HL-60 (cell line): Measurements from ENCODE around the gene DIS3L2.

Experiments
- CTCF ChIP-seq: IDR thresholded peaks from one replicate; pipeline ENCODE4 v1.5.1; 2011; ENCODE audit warnings: low read length, control low read depth, inconsistent platforms; ENCODE audit not compliant: insufficient read depth
- GABPA ChIP-seq: IDR thresholded peaks from 2 replicates; pipeline ENCODE4 v1.6.1; 2012; ENCODE audit warnings: low read depth
- POLR2AphosphoS5 ChIP-seq: IDR thresholded peaks from 2 replicates; pipeline ENCODE4 v1.6.1; 2012; ENCODE audit warnings: low read depth
- REST ChIP-seq: IDR thresholded peaks from 2 replicates; pipeline ENCODE4 v1.6.1; 2012; ENCODE audit warnings: low read depth; ENCODE audit not compliant: insufficient replicate concordance

- TF ChIP-seq REST (no peak), GABPA (no peak), CTCF (no peak), POLR2AphosphoS5 (no peak)
These were observed 392.6 kb downstream of the DIS3L2 start for GRCh38 chr2:232354069-232354468.
